ENCODE measurements around the gene TUBGCP3. TPM values are rescaled to one million over a fixed set of nuclear protein-coding genes. Genes with fewer than 3 reads are reported as not detected.
"Not testable (repeated sequence)": the region's sequence is repeated elsewhere in the genome, so short reads cannot be mapped to it uniquely, and the experiment has no call there.

The TUBGCP3 gene
- total RNA-seq, 2 experiments from 2014 or later, result 30.6 to 31.3 TPM

- peaks cover 7% of the 10 kb centered on the region for H3K9me3 Mint-ChIP-seq
- ATAC-seq (ENCODE audit: poor library complexity) (no peak), DNase-seq (no peak)
- H3K4me3 Mint-ChIP-seq, result no peak overlapping the region
- peaks cover 63% of the 10 kb centered on the region for H3K36me3 Mint-ChIP-seq (ENCODE audit: low read depth)
- H3K4me3 ChIP-seq (ENCODE audit: low read length), result no peak overlapping the region
- no peaks in the 10 kb centered on the region for H3K27me3 Mint-ChIP-seq
- POLR2A ChIA-PET, result no interaction called here
- H3K27me3 ChIP-seq (ENCODE audit: control insufficient read depth in 1 of 2, insufficient read depth in 2 of 2, low read length in 2 of 2), result no peaks in the 10 kb centered on the region
- intact Hi-C loops (cut with DNase I, micrococcal nuclease), result no loop called here
- H3K9me3 ChIP-seq (ENCODE audit: control insufficient read depth in 1 of 2, insufficient read depth in 1 of 2, low read length in 2 of 2), result peaks cover 0 to 9% of the 10 kb centered on the region in 2 experiments
- TF ChIP-seq CTCF (IDR thresholded peaks at IDR 0.05), result no peak
- CTCF ChIA-PET, result no interaction called here
- peaks cover 19% of the 10 kb centered on the region for H3K36me3 ChIP-seq (ENCODE audit: insufficient read depth, low read length)
- no peak overlapping the region for H3K27ac ChIP-seq (ENCODE audit: low read depth in 1 of 2, low read length in 2 of 2)
- H3K4me1 Mint-ChIP-seq (ENCODE audit: low read depth), result no peaks in the 10 kb centered on the region
- H3K4me1 ChIP-seq (ENCODE audit: insufficient read depth, low read length), result no peaks in the 10 kb centered on the region
- H3K27ac Mint-ChIP-seq, result no peak overlapping the region
These were observed 100.8 kb downstream of the TUBGCP3 start for GRCh38 chr13:112487127-112487517.

DNA sequence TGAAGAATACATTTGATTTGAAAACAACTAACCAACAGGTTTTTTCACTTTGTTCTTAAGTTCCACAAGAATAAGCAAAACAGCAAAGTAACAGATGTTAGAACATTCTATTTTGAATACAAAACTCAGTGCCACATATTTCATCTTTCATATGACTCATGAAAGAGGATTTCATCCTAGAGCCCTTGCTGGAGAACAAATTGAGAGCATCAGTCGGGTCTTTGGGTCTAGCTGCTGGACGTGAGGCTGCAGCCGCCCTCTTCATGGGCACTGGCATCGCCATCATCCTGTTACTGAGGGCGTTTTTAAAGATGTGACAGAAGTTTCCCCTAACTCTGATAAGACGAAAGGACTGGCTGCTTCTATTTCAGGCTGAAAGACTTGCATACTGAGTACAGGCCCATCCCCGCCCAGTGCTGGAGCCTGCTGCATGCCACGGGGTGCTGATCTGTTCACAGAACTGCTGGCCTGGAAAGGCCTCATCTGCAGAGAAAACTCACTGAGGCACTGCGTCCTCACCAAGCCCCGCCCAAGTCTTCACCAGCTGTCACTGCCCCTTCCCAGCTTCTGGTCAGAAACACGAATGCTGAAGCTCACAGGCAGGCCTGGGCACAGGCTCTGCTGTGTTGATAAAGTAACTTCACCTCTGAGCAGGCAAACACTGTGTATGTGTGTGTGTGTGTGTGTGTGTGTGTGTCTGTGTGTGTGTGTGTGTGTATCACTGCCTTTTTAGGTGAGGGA, 101.4 kb downstream of the TUBGCP3 start:
- peaks cover 8% of the 10 kb centered on the region for H3K9me3 Mint-ChIP-seq
- H3K27me3 Mint-ChIP-seq, result no peaks in the 10 kb centered on the region
- no peak for TF ChIP-seq CTCF (IDR thresholded peaks at IDR 0.05)
- Histone ChIP-seq H3K4me1 (ENCODE audit: insufficient read depth, low read length) (no peaks in the 10 kb centered on the region), H3K9me3 (ENCODE audit: control insufficient read depth in 1 of 2, insufficient read depth in 1 of 2, low read length in 2 of 2) (peaks cover 0 to 9% of the 10 kb centered on the region in 2 experiments), H3K4me3 (ENCODE audit: low read length) (no peak overlapping the region), H3K36me3 (ENCODE audit: insufficient read depth, low read length) (peaks cover 19% of the 10 kb centered on the region), H3K27me3 (ENCODE audit: control insufficient read depth in 1 of 2, insufficient read depth in 2 of 2, low read length in 2 of 2) (no peaks in the 10 kb centered on the region), H3K27ac (ENCODE audit: low read depth in 1 of 2, low read length in 2 of 2) (no peak overlapping the region)
- DNase-seq, result no peak
- peaks cover 63% of the 10 kb centered on the region for H3K36me3 Mint-ChIP-seq (ENCODE audit: low read depth)
- H3K27ac Mint-ChIP-seq, result no peak overlapping the region
- CTCF ChIA-PET, result no interaction called here
- no peaks in the 10 kb centered on the region for H3K4me1 Mint-ChIP-seq (ENCODE audit: low read depth)
- POLR2A ChIA-PET, result no interaction called here
- intact Hi-C loops (cut with DNase I, micrococcal nuclease), result no loop called here
- H3K4me3 Mint-ChIP-seq, result no peak overlapping the region
- no peak for ATAC-seq (ENCODE audit: poor library complexity)

GRCh38 chr13:112485814-112486213, 102.1 kb downstream of the TUBGCP3 start:
- DNase-seq; H3K27me3 ChIP-seq (ENCODE audit: control insufficient read depth in 1 of 2, insufficient read depth in 2 of 2, low read length in 2 of 2); H3K27me3 Mint-ChIP-seq; POLR2A ChIA-PET; H3K4me3 Mint-ChIP-seq; H3K27ac Mint-ChIP-seq; H3K4me1 Mint-ChIP-seq (ENCODE audit: low read depth); H3K9me3 ChIP-seq (ENCODE audit: control insufficient read depth in 1 of 2, insufficient read depth in 1 of 2, low read length in 2 of 2); CTCF ChIA-PET; H3K27ac ChIP-seq (ENCODE audit: low read depth in 1 of 2, low read length in 2 of 2); ATAC-seq (ENCODE audit: poor library complexity); intact Hi-C loops (cut with DNase I, micrococcal nuclease); H3K9me3 Mint-ChIP-seq; H3K4me3 ChIP-seq (ENCODE audit: low read length); H3K4me1 ChIP-seq (ENCODE audit: insufficient read depth, low read length): not testable (repeated sequence)
- peaks cover 59% of the 10 kb centered on the region for H3K36me3 Mint-ChIP-seq (ENCODE audit: low read depth)
- peaks cover 19% of the 10 kb centered on the region for H3K36me3 ChIP-seq (ENCODE audit: insufficient read depth, low read length)

GRCh38 chr13:112483299-112483698, 104.7 kb downstream of the TUBGCP3 start:
- Mint-ChIP-seq H3K27ac (no peak overlapping the region), H3K27me3 (no peaks in the 10 kb centered on the region), H3K9me3 (peaks cover 8% of the 10 kb centered on the region), H3K36me3 (ENCODE audit: low read depth) (peaks cover 44% of the 10 kb centered on the region), H3K4me3 (no peak overlapping the region), H3K4me1 (ENCODE audit: low read depth) (no peaks in the 10 kb centered on the region)
- DNase-seq (no peak), ATAC-seq (ENCODE audit: poor library complexity) (no peak)
- TF ChIP-seq CTCF (IDR thresholded peaks at IDR 0.05), result no peak
- Histone ChIP-seq H3K36me3 (ENCODE audit: insufficient read depth, low read length) (peaks cover 14% of the 10 kb centered on the region), H3K27ac (ENCODE audit: low read depth in 1 of 2, low read length in 2 of 2) (no peak overlapping the region), H3K4me3 (ENCODE audit: low read length) (no peak overlapping the region), H3K27me3 (ENCODE audit: control insufficient read depth in 1 of 2, insufficient read depth in 2 of 2, low read length in 2 of 2) (no peaks in the 10 kb centered on the region), H3K9me3 (ENCODE audit: control insufficient read depth in 1 of 2, insufficient read depth in 1 of 2, low read length in 2 of 2) (peaks cover 0 to 9% of the 10 kb centered on the region in 2 experiments), H3K4me1 (ENCODE audit: insufficient read depth, low read length) (no peaks in the 10 kb centered on the region)
- ChIA-PET POLR2A (no interaction called here), CTCF (interaction anchor here (0.8 kb wide), 1 partner anchor 9 kb away, joined by 3 read pairs; no protein-coding TSS in a partner anchor)
- intact Hi-C loops (cut with DNase I, micrococcal nuclease), result no loop called here
